NCI-H1436 (cell line): ENCODE measurements around the gene FAN1.
A peak's percentile ranks its signal among the peaks of the same experiment; 100 is the strongest.
"Not testable (repeated sequence)": the region's sequence is repeated elsewhere in the genome, so short reads cannot be mapped to it uniquely, and the experiment has no call there.

Experiments
- DNase-seq: peaks from one replicate; lab custom pipeline; 2025; lab: John Stamatoyannopoulos, UW

The FAN1 gene

DNA sequence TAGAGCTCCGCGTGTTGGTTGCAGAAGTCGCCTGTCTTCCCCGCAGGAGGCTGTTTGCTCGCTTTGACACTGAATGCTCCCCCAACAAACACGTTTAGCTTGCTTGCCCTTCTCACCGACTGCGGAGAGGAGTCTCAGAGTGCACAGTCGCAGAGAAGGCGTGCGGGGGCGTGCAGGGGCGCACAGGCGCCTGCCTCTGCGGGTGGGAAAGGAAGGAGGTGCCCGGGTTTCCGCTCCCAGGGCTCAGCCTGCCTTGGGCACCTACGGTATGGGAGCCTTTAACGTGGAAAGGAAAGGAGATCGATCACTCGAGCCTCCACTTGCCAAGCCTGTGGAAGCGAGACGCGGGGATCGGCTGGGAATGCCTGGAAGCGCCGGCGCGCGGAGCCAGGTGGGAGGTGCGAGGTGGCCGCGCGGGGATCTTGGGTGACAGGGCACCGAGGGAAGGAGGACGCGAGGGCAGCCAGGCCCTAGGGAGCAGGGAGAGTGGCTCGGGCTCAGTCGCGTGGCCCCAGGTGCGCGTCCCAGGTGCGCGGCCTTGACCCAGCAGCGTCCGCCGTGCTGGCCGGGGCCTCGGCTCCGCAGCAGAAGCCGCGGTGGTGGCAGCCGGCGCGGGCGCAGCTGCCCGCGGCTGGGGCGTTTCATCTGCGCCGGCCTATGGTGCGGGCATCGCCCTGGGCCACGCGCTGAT lies at the start of gene FAN1:
FAN1 (plus strand) TSS at position 419 of the 691 bp plus-strand sequence. CDS start 749 bp downstream, outside the sequence.
- DNase-seq = peak; percentile 52

DNA sequence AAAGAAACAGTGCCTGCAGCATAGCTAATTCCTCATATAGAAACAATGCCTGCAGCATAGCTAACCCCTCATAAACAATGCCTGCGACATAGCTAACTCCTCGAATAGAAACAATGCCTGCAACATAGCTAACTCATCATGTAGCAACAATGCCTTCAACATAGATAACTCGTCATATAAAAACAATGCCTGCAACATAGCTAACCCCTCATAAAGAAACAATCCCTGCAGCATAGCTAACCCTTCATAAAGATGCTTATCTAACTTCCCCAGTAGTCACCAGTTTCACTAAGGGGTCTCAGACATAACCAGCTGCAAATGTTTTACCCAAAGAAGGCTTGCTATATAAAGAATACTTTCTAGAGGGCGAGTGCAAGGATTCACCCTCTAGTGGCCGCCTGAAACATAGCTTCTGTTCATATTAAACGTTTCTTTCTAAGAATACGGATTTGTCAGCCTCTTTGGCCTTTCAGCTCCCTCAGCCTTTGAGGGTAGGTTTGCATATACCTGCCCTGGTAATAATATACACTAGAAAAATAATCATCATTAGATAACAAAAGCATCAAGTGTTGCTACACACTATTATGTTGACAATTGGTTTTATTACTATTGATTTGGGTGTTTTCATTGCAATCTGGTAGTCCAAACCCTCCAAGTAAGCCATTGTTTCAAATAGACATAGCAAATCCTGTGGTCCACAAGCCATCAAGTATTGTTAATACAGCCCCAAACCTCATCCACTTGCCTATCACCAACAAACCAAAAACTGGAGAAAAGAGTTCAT lies 44.4 kb upstream of the FAN1 start:
- DNase-seq = no peak

DNA sequence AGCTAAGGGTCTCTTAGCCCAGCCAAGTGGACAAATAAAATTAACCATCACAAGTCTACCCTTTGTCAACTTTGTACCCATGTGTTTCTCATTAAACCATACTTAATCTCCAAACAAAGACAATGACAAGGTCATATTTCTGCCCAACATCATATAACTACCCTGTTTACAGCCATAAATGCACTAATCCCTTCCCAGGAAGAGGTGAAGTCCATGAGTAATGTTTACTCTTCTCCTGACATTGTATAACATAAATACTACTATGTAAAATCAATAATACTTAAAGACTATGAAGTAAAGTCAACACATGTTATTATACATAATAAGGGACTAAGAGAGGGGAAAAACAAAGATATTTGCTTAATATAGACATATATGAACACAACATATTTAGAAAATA lies 38.5 kb upstream of the FAN1 start:
- DNase-seq = no peak

GRCh38 chr15:30870681-30871080 lies 33.0 kb upstream of the FAN1 start:
- no peak for DNase-seq

GRCh38 chr15:30872341-30872748 lies 31.4 kb upstream of the FAN1 start:
- DNase-seq = peak; percentile 53

DNA sequence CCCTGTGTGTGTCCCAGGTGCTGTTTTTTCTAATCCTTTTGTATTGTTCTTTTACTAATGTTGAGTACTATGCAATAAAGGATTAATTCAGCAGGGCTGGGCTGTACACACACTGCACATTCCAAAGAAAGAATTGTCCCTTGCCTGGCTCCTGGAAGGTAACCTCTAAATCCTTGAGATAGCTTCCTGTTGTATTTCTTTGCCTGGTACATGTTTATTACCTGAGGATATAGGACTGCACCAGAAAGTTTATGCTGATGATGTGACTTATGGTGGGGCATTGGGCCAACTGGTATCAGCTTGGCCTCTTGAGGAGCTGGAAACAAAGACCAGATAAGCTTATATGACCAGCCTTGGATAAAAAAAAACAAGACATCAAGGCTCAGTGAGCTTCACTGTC lies 26.6 kb upstream of the FAN1 start:
- DNase-seq = no peak

- DNase-seq = no peak
Measured at GRCh38 chr15:30878515-30878914, 25.2 kb upstream of the FAN1 start.

DNA sequence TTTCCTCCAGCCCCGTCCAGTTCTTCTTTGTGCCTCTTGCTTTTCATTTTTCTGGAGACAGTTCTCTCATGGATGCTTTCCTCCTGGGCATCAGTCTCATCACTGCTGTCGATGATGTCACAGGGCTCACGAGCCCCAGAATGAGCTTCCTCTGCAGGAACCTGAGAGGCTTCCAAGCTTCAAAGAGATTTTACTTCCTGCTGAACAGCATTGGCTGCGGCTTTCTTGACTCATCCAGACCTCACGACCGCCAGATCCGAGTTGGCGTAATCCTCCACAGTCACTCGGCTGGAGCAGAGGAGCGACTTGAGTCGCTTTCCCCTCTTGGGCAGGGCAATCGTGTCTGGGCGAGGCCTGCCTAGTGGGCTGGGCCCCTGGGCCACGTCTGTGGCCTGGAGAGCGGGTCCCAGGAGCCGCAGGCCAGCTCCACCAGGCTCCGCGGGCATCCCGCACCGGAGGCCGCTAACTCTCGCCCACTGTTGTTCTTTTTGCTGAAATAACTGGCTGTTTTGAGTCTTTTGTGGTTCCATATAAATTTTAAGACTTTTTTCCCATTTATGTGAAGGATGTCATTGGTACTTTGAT lies 20.8 kb upstream of the FAN1 start:
- DNase-seq = no peak

- DNase-seq = not testable (repeated sequence)
Measured at GRCh38 chr15:30883666-30884065, 20.0 kb upstream of the FAN1 start.

DNA sequence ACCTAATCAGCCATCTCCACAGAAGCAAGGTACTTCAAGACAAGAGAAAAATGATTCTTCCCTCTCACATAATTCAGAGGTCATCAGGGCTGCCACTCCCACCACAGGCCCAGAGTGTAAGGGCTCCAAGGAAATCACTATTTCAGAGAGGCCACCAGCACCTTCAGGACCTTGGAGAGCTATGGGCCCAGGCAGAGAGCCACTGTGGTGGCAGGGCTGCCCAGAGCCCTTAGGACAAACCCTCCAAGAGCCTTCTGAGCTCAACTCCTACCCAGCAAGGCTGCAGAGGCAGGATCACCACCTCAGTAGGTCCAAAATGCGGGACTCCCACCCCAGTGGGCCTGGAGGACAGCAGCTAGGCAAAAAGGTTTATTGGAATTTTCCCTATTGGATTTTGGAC lies 17.9 kb upstream of the FAN1 start:
- DNase-seq = no peak

GRCh38 chr15:30889196-30889595 lies 14.5 kb upstream of the FAN1 start:
- DNase-seq = no peak

GRCh38 chr15:30895461-30896210 lies 8.1 kb upstream of the FAN1 start:
- no peak for DNase-seq

- no peak for DNase-seq
Measured at GRCh38 chr15:30896211-30896606, 7.5 kb upstream of the FAN1 start.

DNA sequence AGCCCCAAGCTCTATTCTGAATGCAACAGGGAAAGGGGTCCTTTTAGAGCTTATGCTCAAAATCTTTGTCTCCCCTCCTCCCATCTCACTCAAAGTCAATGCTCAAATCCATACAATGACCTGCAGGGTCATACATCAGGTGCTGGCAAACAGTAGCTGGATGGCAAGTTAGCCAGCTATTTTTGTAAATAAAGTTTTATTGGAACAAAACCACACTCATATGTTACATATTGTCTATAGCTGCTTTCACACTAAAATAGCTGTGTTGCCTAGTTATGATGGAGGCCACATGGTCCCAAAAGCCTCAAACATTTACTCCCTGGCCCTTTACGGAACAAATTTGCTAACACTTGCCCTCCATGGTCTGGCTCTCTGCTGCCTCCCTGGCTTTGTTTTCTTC lies 1.8 kb upstream of the FAN1 start:
- no peak for DNase-seq

DNA sequence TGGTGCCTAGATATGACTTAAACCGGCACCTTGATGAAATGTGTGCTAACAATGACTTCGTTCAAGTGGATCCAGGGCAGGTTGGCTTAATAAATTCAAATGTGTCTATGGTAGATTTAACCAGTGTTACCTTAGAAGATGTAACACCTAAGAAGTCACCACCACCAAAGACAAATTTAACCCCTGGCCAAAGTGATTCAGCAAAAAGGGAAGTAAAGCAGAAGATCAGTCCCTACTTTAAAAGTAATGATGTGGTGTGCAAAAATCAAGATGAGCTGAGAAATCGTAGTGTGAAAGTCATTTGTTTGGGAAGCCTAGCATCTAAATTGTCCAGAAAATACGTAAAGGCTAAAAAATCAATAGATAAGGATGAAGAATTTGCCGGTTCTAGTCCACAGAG lies 1.1 kb downstream of the FAN1 start:
- no peak for DNase-seq

- no peak for DNase-seq
Measured at GRCh38 chr15:30905821-30906220, 2.1 kb downstream of the FAN1 start.

- DNase-seq = no peak
Measured at GRCh38 chr15:30906366-30906765, 2.7 kb downstream of the FAN1 start.

- DNase-seq = no peak
Measured at GRCh38 chr15:30913761-30914160, 10.0 kb downstream of the FAN1 start.

- DNase-seq = no peak
Measured at GRCh38 chr15:30917013-30917412, 13.3 kb downstream of the FAN1 start.

- DNase-seq = no peak
Measured at GRCh38 chr15:30917675-30918074, 14.0 kb downstream of the FAN1 start.

DNA sequence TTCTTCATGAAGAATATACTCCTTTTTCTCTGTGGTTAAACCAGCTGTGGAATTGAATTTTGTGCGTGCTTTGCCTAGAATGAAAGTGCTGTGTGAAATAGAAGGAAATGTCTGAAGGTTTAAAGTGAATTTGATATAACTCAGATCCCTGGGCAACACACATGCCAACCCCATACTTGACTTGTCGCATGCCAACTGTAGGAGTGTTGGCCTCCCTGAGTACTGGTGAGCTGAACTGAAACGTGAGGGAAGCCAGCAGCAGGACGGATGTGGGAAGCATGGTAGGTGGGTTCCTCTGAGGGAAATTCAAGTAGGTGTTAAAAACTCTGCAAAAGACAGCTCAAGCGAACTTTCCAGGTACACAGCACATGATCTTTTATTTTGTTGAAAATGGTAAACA lies 14.7 kb downstream of the FAN1 start:
- DNase-seq = no peak

GRCh38 chr15:30919877-30920550 lies 16.3 kb downstream of the FAN1 start:
- DNase-seq = no peak
